ENCODE data around the gene CPB2. TPM values are rescaled to one million over a fixed set of nuclear protein-coding genes. Genes with fewer than 3 reads are reported as not detected.

Gene CPB2
- total RNA-seq, 2 experiments from 2014 or later: not detected

- no peaks in the 10 kb centered on the region for H3K27me3 Mint-ChIP-seq (ENCODE audit: low read depth)
- peaks cover 59% of the 10 kb centered on the region for H3K36me3 Mint-ChIP-seq (ENCODE audit: low read depth)
- CTCF ChIA-PET: interaction anchor here (0.6 to 4.0 kb wide), 38 partner anchors 8 to 1080 kb away, joined by 3 to 32 read pairs (median 5); partner anchors contain the start of gene CPB2
- H3K4me1 Mint-ChIP-seq (ENCODE audit: low read depth): peaks cover 35% of the 10 kb centered on the region
- peak; percentile 78 for DNase-seq
- peak; percentile 77 for ATAC-seq
- H3K27ac Mint-ChIP-seq: peak overlapping the region; percentile 56
- no peak overlapping the region for H3K4me3 Mint-ChIP-seq
- POLR2A ChIA-PET: interaction anchor here (0.5 to 1.3 kb wide), 8 partner anchors 8 to 174 kb away, joined by 3 to 4 read pairs (median 3); partner anchors contain the start of gene ZC3H13
- H3K9me3 Mint-ChIP-seq (ENCODE audit: insufficient read depth): no peaks in the 10 kb centered on the region
Measured at GRCh38 chr13:46126552-46127357, 21.9 kb upstream of the CPB2 start.

GRCh38 chr13:46126056-46126455 lies 21.2 kb upstream of the CPB2 start:
- H3K9me3 Mint-ChIP-seq (ENCODE audit: insufficient read depth): no peaks in the 10 kb centered on the region
- H3K27ac Mint-ChIP-seq: peak overlapping the region; percentile 57
- ATAC-seq (no peak), DNase-seq (no peak)
- peaks cover 52% of the 10 kb centered on the region for H3K36me3 Mint-ChIP-seq (ENCODE audit: low read depth)
- CTCF ChIA-PET: interaction anchor here (0.6 to 4.0 kb wide), 35 partner anchors 8 to 1079 kb away, joined by 3 to 32 read pairs (median 5); partner anchors contain the start of gene CPB2
- H3K4me3 Mint-ChIP-seq: no peak overlapping the region
- H3K27me3 Mint-ChIP-seq (ENCODE audit: low read depth): no peaks in the 10 kb centered on the region
- H3K4me1 Mint-ChIP-seq (ENCODE audit: low read depth): peaks cover 35% of the 10 kb centered on the region
- POLR2A ChIA-PET: interaction anchor here (0.5 to 1.3 kb wide), 6 partner anchors 9 to 175 kb away, joined by 3 to 4 read pairs (median 3); partner anchors contain the start of gene ZC3H13

GRCh38 chr13:46124967-46125933 lies 20.4 kb upstream of the CPB2 start:
- peaks cover 44% of the 10 kb centered on the region for H3K36me3 Mint-ChIP-seq (ENCODE audit: low read depth)
- ATAC-seq (no peak), DNase-seq (no peak)
- peaks cover 33% of the 10 kb centered on the region for H3K4me1 Mint-ChIP-seq (ENCODE audit: low read depth)
- POLR2A ChIA-PET: interaction anchor here (0.6 to 1.2 kb wide), 3 partner anchors 10 to 167 kb away, joined by 3 read pairs; no protein-coding TSS in a partner anchor
- H3K4me3 Mint-ChIP-seq: no peak overlapping the region
- CTCF ChIA-PET: interaction anchor here (0.9 to 4.0 kb wide), 20 partner anchors 10 to 1078 kb away, joined by 3 to 32 read pairs (median 6); partner anchors contain the start of gene CPB2
- no peaks in the 10 kb centered on the region for H3K27me3 Mint-ChIP-seq (ENCODE audit: low read depth)
- peak overlapping the region; percentile 57 for H3K27ac Mint-ChIP-seq
- no peaks in the 10 kb centered on the region for H3K9me3 Mint-ChIP-seq (ENCODE audit: insufficient read depth)

GRCh38 chr13:46124531-46124966 lies 19.7 kb upstream of the CPB2 start:
- H3K36me3 Mint-ChIP-seq (ENCODE audit: low read depth): peaks cover 37% of the 10 kb centered on the region
- H3K27me3 Mint-ChIP-seq (ENCODE audit: low read depth): no peaks in the 10 kb centered on the region
- peak overlapping the region; percentile 57 for H3K27ac Mint-ChIP-seq
- H3K4me3 Mint-ChIP-seq: no peak overlapping the region
- ChIA-PET CTCF (interaction anchor here (3.5 kb wide), 1 partner anchor 35 kb away, joined by 29 read pairs; no protein-coding TSS in a partner anchor), POLR2A (interaction anchor here (1.2 kb wide), 1 partner anchor 25 kb away, joined by 3 read pairs; no protein-coding TSS in a partner anchor)
- ATAC-seq (peak; percentile 18), DNase-seq (no peak)
- H3K4me1 Mint-ChIP-seq (ENCODE audit: low read depth): peaks cover 32% of the 10 kb centered on the region
- H3K9me3 Mint-ChIP-seq (ENCODE audit: insufficient read depth): no peaks in the 10 kb centered on the region

- H3K4me1 Mint-ChIP-seq (ENCODE audit: low read depth): peaks cover 29% of the 10 kb centered on the region
Measured at GRCh38 chr13:46122304-46122703, 17.5 kb upstream of the CPB2 start.

GRCh38 chr13:46121597-46122163 lies 16.8 kb upstream of the CPB2 start:
- Mint-ChIP-seq H3K27ac (no peak overlapping the region), H3K4me1 (ENCODE audit: low read depth) (peaks cover 24% of the 10 kb centered on the region), H3K27me3 (ENCODE audit: low read depth) (peaks cover 10% of the 10 kb centered on the region), H3K4me3 (no peak overlapping the region), H3K36me3 (ENCODE audit: low read depth) (peaks cover 20% of the 10 kb centered on the region), H3K9me3 (ENCODE audit: insufficient read depth) (no peaks in the 10 kb centered on the region)
- ATAC-seq (no peak), DNase-seq (no peak)
- CTCF ChIA-PET: no interaction called here
- POLR2A ChIA-PET: no interaction called here

More at GRCh38 chr13:46122304-46122703, 17.5 kb upstream of the CPB2 start:
- H3K36me3 Mint-ChIP-seq (ENCODE audit: low read depth): peaks cover 25% of the 10 kb centered on the region
- no peak overlapping the region for H3K4me3 Mint-ChIP-seq
- peaks cover 8% of the 10 kb centered on the region for H3K27me3 Mint-ChIP-seq (ENCODE audit: low read depth)
- ATAC-seq (no peak), DNase-seq (no peak)
- ChIA-PET POLR2A (no interaction called here), CTCF (no interaction called here)
- no peaks in the 10 kb centered on the region for H3K9me3 Mint-ChIP-seq (ENCODE audit: insufficient read depth)
- no peak overlapping the region for H3K27ac Mint-ChIP-seq

- Mint-ChIP-seq H3K36me3 (ENCODE audit: low read depth) (peaks cover 14% of the 10 kb centered on the region), H3K9me3 (ENCODE audit: insufficient read depth) (no peaks in the 10 kb centered on the region), H3K27me3 (ENCODE audit: low read depth) (peaks cover 12% of the 10 kb centered on the region), H3K27ac (no peak overlapping the region), H3K4me3 (no peak overlapping the region), H3K4me1 (ENCODE audit: low read depth) (peaks cover 18% of the 10 kb centered on the region)
- DNase-seq (no peak), ATAC-seq (no peak)
- ChIA-PET POLR2A (no interaction called here), CTCF (no interaction called here)
Measured at GRCh38 chr13:46121033-46121432, 16.2 kb upstream of the CPB2 start.

GRCh38 chr13:46119883-46120614 lies 15.2 kb upstream of the CPB2 start:
- peaks cover 4% of the 10 kb centered on the region for H3K36me3 Mint-ChIP-seq (ENCODE audit: low read depth)
- H3K9me3 Mint-ChIP-seq (ENCODE audit: insufficient read depth): no peaks in the 10 kb centered on the region
- ATAC-seq (no peak), DNase-seq (no peak)
- no peak overlapping the region for H3K27ac Mint-ChIP-seq
- CTCF ChIA-PET: no interaction called here
- H3K4me3 Mint-ChIP-seq: no peak overlapping the region
- POLR2A ChIA-PET: no interaction called here
- peaks cover 8% of the 10 kb centered on the region for H3K4me1 Mint-ChIP-seq (ENCODE audit: low read depth)
- peaks cover 12% of the 10 kb centered on the region for H3K27me3 Mint-ChIP-seq (ENCODE audit: low read depth)

- CTCF ChIA-PET: interaction anchor here (2.4 kb wide), 1 partner anchor 10 kb away, joined by 9 read pairs; no protein-coding TSS in a partner anchor
- Mint-ChIP-seq H3K36me3 (ENCODE audit: low read depth) (no peaks in the 10 kb centered on the region), H3K9me3 (ENCODE audit: insufficient read depth) (no peaks in the 10 kb centered on the region)
Measured at GRCh38 chr13:46116653-46117502, 12.0 kb upstream of the CPB2 start.

GRCh38 chr13:46114613-46115012 lies 9.8 kb upstream of the CPB2 start:
- Mint-ChIP-seq H3K27ac (no peak overlapping the region), H3K4me3 (no peak overlapping the region), H3K4me1 (ENCODE audit: low read depth) (peaks cover 2% of the 10 kb centered on the region), H3K36me3 (ENCODE audit: low read depth) (no peaks in the 10 kb centered on the region), H3K27me3 (ENCODE audit: low read depth) (peaks cover 30% of the 10 kb centered on the region), H3K9me3 (ENCODE audit: insufficient read depth) (no peaks in the 10 kb centered on the region)
- ChIA-PET CTCF (interaction anchor here (1.2 kb wide), 1 partner anchor 37 kb away, joined by 5 read pairs; no protein-coding TSS in a partner anchor), POLR2A (no interaction called here)
- ATAC-seq (no peak), DNase-seq (no peak)

More at GRCh38 chr13:46116653-46117502, 12.0 kb upstream of the CPB2 start:
- Mint-ChIP-seq H3K4me1 (ENCODE audit: low read depth) (no peaks in the 10 kb centered on the region), H3K27ac (no peak overlapping the region), H3K4me3 (no peak overlapping the region), H3K27me3 (ENCODE audit: low read depth) (peaks cover 22% of the 10 kb centered on the region)
- POLR2A ChIA-PET: interaction anchor here (0.5 kb wide), 1 partner anchor 270 kb away, joined by 3 read pairs; no protein-coding TSS in a partner anchor
- ATAC-seq (no peak), DNase-seq (no peak)
